SKM-1 treated with dmso at 0.1 percent for 144 hours (cell line): ENCODE results near the gene CD74.

Experiments used
- DNase-seq: peaks from one replicate; lab custom pipeline; 2025; ENCODE audit not compliant: unreplicated experiment; lab: John Stamatoyannopoulos, UW

CD74 gene

DNA sequence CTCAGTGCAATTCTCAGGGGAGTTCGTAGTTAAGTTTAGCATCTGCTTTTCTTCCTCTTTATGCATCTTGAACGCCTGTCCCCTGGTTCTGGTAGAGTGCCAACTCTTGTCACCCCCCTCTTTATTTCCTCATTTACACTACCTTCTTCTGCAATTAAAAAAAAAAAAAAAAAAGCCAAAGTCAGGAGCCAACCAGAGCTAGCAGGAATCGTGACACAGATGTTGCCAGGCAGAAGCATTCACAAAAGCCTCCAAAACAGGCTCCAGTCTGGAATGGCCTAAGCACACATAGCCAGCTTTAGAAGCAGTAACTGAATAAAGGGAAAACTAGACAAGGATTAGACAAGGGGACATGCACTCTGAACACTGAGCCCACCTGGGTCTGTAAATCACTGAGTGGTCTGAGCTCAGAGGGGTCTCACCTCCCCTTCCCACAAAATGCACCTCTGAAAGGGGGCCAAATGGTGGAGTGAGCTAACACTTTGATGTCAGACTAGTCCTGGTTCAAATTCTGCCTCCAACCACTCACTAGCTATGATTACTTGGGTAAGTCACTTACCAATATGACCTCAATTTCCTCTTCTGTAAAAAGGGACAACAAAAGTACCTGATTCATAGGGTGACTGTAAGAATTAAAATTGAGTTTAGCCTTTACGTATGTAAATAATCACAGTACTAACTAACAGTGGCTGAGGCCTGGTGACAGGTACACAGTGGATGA, 2.0 kb downstream of the CD74 start:
- peak; percentile 95 for DNase-seq

GRCh38 chr5:150409638-150410523, 2.8 kb downstream of the CD74 start:
- peak; percentile 80 for DNase-seq

GRCh38 chr5:150408231-150408943, 4.3 kb downstream of the CD74 start:
- no peak for DNase-seq

DNA sequence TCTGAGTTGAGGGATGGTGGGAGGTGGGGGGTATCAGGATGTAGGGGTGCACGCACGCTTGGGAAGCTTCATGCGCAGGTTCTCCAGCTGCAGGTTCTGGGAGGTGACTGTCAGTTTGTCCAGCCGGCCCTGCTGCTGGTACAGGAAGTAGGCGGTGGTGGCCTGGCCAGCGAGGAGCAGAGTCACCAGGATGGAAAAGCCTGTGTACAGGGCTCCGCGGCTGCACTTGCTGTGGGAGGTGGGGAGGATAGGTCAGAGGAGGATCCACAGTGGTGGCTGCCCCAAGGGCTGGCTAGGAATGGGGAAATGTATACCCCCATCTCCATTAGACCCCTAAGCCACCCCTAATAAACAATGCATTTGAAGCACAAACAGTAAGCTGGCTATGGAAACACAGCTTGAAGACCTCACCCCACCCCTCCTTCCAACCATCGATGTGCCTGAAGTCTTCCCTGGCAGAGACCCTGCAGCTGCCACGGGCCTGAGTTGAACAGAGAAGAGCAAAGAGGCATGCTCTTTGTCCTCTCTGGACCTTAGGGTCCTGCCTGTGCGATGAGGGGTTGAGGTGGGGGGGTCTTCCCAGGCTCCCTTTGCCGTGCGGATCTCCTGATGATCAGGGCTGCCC, 5.5 kb downstream of the CD74 start:
- DNase-seq = no peak

DNA sequence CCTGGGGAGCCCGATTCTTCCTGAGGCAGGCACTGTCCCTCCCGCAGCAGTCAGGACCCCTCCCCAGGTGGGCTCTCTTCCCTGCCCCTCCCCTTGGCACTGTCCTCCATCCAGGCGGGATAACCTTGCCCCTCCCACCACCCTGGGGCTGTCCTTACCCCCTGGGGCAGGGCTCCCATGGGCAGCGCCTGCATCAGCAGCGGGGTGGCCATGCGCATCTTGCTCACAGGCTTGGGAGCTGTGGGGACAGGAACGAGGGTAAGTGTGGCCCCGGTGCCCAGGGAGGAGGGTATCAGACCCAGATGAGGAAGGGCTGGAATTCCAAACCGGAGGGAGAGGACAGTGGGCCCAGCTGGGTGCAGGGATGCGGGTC, 6.0 kb downstream of the CD74 start:
- no peak for DNase-seq

DNA sequence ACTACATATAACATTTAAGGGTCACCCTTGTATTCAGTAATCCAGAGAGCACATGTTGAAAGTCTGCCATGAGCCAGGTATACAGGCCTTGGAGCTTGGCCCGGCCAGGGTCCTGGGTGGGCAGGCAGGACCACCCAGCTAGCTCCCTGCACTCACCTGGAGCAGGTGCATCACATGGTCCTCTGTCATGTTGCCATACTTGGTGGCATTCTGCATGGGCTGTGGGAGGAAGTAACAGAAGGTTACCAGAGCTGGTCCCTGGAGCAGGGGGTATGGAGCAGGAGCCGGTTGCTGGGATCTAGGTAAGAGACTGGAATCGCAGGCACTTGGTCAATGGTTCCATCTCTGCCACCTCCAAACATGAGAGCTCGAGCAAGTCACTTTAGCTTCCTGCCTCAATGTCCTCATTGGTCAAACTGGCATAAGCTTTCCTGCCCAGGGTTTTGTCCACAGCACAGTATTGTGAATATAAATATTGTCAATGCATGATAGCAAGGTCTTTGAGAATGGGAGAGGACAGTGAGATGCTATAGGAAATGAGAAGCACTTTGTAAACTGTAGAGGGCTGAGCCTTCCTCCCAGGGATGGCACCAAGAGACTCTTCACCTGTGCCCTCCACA, 6.5 kb downstream of the CD74 start:
- DNase-seq = no peak

- DNase-seq = no peak
These were observed 7.5 kb downstream of the CD74 start for GRCh38 chr5:150404941-150405816.

GRCh38 chr5:150404535-150404934, 8.2 kb downstream of the CD74 start:
- no peak for DNase-seq

DNA sequence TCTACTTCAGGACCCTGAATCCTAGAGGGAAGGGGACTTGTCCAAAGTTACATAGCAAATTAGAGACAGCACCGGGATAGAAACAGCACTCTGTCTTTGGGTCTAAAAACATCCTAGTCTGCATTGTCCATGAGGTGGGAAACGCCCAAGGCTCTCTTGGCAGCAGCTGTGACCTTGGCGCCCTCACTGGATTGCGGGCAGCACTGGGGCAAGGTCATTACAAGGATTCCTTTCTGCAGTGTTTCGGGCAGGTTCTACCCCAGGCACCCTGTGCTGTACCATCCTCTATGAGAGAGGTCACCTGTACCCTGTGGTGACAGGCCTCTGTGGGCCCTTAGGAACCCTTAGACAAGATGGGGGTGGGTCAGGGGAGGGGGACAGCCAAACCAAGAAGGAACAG, 8.6 kb downstream of the CD74 start:
- DNase-seq = no peak

DNA sequence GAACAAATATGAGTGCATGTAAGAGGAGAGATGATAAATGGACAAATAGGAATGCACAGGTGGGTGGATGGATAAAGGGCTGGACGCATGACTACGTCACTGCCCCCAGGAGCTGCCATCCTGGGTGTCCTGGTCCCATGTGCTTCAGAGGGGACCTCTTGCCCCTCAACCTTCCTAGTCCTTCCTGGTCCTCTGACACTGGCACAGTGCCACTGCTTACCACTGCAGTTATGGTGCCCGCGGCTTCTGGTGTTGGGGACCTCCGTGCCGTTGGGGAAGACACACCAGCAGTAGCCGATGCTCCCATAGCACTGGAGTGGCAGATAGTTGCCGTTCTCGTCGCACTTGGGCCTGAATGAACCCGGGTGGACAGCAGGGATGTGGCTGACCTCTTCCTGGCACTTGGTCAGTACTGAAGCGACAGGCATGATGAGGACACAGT, 9.8 kb downstream of the CD74 start:
- no peak for DNase-seq

DNA sequence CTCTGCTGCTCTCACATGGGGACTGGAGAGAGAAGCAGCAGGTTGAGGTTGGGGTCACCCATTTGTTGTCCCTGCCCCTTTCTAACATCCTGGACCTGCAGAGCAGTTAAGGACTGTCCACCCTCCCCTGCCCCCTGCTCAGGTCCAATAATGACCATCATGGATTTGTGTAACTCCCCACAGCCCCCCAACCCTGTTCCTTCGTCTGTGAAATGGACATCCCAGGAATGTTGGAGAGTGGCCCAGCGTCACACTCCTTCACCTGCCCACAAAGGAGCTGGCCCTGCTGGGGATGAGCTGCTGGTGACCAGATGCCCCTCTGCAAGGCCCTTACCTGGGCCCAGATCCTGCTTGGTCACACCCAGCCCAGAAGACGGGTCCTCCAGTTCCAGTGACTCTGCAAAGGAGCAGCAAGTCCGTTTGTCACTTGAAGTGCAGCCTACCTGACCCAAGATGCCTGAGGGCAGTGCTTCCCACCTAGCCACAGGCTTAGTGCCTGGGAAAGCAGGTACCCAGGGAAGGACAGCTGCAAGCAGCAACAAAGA, 10.4 kb downstream of the CD74 start:
- DNase-seq = no peak

- DNase-seq = no peak
These were observed 11.1 kb downstream of the CD74 start for GRCh38 chr5:150401376-150402228.

- no peak for DNase-seq
These were observed 11.7 kb downstream of the CD74 start for GRCh38 chr5:150401076-150401375.

GRCh38 chr5:150400316-150401075, 12.2 kb downstream of the CD74 start:
- DNase-seq = no peak

- DNase-seq = no peak
These were observed 13.0 kb downstream of the CD74 start for GRCh38 chr5:150399524-150400211.

DNA sequence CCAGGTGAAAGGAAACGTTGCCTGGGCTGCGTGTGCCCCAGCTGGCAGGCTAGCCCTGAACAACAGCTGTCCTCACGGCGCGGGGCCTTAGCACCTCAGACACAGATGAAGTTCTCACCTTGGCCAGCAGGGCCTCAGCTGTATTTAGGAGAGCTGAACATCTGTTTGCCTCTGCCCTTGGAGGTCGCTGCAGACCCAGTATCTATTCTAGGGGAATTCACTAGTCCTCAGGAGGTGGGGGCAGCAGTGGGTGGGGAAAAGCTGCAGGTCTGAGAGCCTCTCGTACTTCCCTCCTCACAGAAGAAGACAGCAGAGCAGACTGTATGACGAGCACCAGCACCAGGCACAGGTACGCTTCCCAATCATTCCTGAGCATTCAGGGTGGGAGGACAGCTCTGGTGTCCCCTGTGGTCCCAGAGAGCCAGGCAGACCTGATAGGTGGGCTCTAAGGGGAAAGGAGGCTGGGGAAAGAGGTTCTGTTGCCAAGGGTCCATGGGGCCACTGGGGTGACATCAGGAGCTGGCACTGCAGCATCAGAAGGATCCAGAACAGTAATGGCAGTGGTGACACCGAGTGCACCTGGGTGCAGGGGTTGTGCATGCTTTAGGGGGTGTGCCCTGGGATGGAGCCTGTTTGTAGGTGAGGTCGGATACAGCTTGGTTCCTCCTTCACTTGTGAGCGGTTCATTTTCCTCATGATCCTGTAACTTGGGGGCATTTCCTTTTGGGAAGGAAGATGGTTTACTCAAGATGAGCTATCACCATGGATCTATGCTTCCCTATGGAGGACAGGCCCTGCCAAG, 13.8 kb downstream of the CD74 start:
- DNase-seq = no peak
